ENCODE results near the gene RCOR2. TPM values are rescaled to one million over a fixed set of nuclear protein-coding genes. Genes with fewer than 3 reads are reported as not detected.
A peak's percentile ranks its signal among the peaks of the same experiment; 100 is the strongest.

The RCOR2 gene
- total and polyA plus RNA-seq, 2 of the 13 experiments (the other 11 are each of a cell fraction or from before 2014, with no cell fraction given), result 8.3 to 8.5 TPM

- TF ChIP-seq HES4 (CRISPR knock-in tag; IDR thresholded peaks at IDR 0.05; ENCODE audit: borderline replicate concordance) (no peak), DPF2 (CRISPR knock-in tag; IDR thresholded peaks at IDR 0.05; ENCODE audit: borderline replicate concordance, low read depth) (no peak), ZNF709 (CRISPR knock-in tag; IDR thresholded peaks at IDR 0.05) (0 out of 2 replicates have a peak, but pooled peaks have one; percentile 41), STAT5B (CRISPR knock-in tag; IDR thresholded peaks at IDR 0.05) (no peak), U2AF2 (IDR thresholded peaks at IDR 0.05; ENCODE audit: low read depth, low read length) (no peak), KAT7 (CRISPR knock-in tag; IDR thresholded peaks at IDR 0.05; ENCODE audit: borderline replicate concordance) (peak; percentile 46; the same call in 1 of the 2 replicates), MXD3 (CRISPR knock-in tag; IDR thresholded peaks at IDR 0.05) (no peak), ARHGAP35 (CRISPR knock-in tag; IDR thresholded peaks at IDR 0.05; ENCODE audit: borderline replicate concordance) (no peak), ZNF770 (CRISPR knock-in tag; IDR thresholded peaks at IDR 0.05) (peak; percentile 79), MZF1 (CRISPR knock-in tag; IDR thresholded peaks at IDR 0.05; ENCODE audit: borderline replicate concordance) (no peak), HIVEP1 (CRISPR knock-in tag; IDR thresholded peaks at IDR 0.05) (no peak), RBM39 (IDR thresholded peaks at IDR 0.05; ENCODE audit: low read depth, low read length, poor library complexity, severe bottlenecking) (no peak)
- TF ChIP-seq, protein P1, sequence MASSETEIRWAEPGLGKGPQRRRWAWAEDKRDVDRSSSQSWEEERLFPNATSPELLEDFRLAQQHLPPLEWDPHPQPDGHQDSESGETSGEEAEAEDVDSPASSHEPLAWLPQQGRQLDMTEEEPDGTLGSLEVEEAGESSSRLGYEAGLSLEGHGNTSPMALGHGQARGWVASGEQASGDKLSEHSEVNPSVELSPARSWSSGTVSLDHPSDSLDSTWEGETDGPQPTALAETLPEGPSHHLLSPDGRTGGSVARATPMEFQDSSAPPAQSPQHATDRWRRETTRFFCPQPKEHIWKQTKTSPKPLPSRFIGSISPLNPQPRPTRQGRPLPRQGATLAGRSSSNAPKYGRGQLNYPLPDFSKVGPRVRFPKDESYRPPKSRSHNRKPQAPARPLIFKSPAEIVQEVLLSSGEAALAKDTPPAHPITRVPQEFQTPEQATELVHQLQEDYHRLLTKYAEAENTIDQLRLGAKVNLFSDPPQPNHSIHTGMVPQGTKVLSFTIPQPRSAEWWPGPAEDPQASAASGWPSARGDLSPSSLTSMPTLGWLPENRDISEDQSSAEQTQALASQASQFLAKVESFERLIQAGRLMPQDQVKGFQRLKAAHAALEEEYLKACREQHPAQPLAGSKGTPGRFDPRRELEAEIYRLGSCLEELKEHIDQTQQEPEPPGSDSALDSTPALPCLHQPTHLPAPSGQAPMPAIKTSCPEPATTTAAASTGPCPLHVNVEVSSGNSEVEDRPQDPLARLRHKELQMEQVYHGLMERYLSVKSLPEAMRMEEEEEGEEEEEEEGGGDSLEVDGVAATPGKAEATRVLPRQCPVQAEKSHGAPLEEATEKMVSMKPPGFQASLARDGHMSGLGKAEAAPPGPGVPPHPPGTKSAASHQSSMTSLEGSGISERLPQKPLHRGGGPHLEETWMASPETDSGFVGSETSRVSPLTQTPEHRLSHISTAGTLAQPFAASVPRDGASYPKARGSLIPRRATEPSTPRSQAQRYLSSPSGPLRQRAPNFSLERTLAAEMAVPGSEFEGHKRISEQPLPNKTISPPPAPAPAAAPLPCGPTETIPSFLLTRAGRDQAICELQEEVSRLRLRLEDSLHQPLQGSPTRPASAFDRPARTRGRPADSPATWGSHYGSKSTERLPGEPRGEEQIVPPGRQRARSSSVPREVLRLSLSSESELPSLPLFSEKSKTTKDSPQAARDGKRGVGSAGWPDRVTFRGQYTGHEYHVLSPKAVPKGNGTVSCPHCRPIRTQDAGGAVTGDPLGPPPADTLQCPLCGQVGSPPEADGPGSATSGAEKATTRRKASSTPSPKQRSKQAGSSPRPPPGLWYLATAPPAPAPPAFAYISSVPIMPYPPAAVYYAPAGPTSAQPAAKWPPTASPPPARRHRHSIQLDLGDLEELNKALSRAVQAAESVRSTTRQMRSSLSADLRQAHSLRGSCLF (CRISPR knock-in tag; IDR thresholded peaks at IDR 0.05; ENCODE audit: borderline replicate concordance), result no peak
- TF ChIP-seq, protein P2, sequence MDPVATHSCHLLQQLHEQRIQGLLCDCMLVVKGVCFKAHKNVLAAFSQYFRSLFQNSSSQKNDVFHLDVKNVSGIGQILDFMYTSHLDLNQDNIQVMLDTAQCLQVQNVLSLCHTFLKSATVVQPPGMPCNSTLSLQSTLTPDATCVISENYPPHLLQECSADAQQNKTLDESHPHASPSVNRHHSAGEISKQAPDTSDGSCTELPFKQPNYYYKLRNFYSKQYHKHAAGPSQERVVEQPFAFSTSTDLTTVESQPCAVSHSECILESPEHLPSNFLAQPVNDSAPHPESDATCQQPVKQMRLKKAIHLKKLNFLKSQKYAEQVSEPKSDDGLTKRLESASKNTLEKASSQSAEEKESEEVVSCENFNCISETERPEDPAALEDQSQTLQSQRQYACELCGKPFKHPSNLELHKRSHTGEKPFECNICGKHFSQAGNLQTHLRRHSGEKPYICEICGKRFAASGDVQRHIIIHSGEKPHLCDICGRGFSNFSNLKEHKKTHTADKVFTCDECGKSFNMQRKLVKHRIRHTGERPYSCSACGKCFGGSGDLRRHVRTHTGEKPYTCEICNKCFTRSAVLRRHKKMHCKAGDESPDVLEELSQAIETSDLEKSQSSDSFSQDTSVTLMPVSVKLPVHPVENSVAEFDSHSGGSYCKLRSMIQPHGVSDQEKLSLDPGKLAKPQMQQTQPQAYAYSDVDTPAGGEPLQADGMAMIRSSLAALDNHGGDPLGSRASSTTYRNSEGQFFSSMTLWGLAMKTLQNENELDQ (CRISPR knock-in tag; IDR thresholded peaks at IDR 0.05; ENCODE audit: borderline replicate concordance), result no peak
- TF ChIP-seq, protein P3, sequence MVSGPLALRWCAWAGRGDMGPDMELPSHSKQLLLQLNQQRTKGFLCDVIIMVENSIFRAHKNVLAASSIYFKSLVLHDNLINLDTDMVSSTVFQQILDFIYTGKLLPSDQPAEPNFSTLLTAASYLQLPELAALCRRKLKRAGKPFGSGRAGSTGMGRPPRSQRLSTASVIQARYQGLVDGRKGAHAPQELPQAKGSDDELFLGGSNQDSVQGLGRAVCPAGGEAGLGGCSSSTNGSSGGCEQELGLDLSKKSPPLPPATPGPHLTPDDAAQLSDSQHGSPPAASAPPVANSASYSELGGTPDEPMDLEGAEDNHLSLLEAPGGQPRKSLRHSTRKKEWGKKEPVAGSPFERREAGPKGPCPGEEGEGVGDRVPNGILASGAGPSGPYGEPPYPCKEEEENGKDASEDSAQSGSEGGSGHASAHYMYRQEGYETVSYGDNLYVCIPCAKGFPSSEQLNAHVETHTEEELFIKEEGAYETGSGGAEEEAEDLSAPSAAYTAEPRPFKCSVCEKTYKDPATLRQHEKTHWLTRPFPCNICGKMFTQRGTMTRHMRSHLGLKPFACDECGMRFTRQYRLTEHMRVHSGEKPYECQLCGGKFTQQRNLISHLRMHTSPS (CRISPR knock-in tag; IDR thresholded peaks at IDR 0.05; ENCODE audit: low read depth), result no peak
Measured at GRCh38 chr11:63871962-63872799, 44.8 kb downstream of the RCOR2 start (continued).

All from HepG2 (cell line).